Measurements from ENCODE around the gene TMEM45A.
A peak's percentile ranks its signal among the peaks of the same experiment; 100 is the strongest.
"Not testable (repeated sequence)": the region's sequence is repeated elsewhere in the genome, so short reads cannot be mapped to it uniquely, and the experiment has no call there.

TMEM45A gene

GRCh38 chr3:100492059-100493006 lies at the start of gene TMEM45A:
TMEM45A (plus strand) TSS chr3:100492619; CDS start chr3:100555212, 62,593 bp downstream.
- peak; percentile 82 for DNase-seq (ENCODE audit: low read depth)

- DNase-seq (ENCODE audit: low read depth): no peak
Measured at GRCh38 chr3:100443690-100444089, 48.7 kb upstream of the TMEM45A start.

- not testable (repeated sequence) for DNase-seq (ENCODE audit: low read depth)
Measured at GRCh38 chr3:100447067-100447466, 45.4 kb upstream of the TMEM45A start.

GRCh38 chr3:100448079-100448478 lies 44.3 kb upstream of the TMEM45A start:
- no peak for DNase-seq (ENCODE audit: low read depth)

- DNase-seq (ENCODE audit: low read depth): no peak
Measured at GRCh38 chr3:100449214-100449613, 43.2 kb upstream of the TMEM45A start.

GRCh38 chr3:100454677-100455076 lies 37.7 kb upstream of the TMEM45A start:
- DNase-seq (ENCODE audit: low read depth): no peak

- no peak for DNase-seq (ENCODE audit: low read depth)
Measured at GRCh38 chr3:100455841-100456550, 36.4 kb upstream of the TMEM45A start.

GRCh38 chr3:100456745-100457144 lies 35.7 kb upstream of the TMEM45A start:
- DNase-seq (ENCODE audit: low read depth): no peak

GRCh38 chr3:100457811-100458210 lies 34.6 kb upstream of the TMEM45A start:
- no peak for DNase-seq (ENCODE audit: low read depth)

GRCh38 chr3:100458814-100459213 lies 33.6 kb upstream of the TMEM45A start:
- DNase-seq (ENCODE audit: low read depth): no peak

GRCh38 chr3:100463002-100463401 lies 29.4 kb upstream of the TMEM45A start:
- DNase-seq (ENCODE audit: low read depth): peak; percentile 43

- no peak for DNase-seq (ENCODE audit: low read depth)
Measured at GRCh38 chr3:100463646-100464155, 28.7 kb upstream of the TMEM45A start.

- DNase-seq (ENCODE audit: low read depth): no peak
Measured at GRCh38 chr3:100465892-100466777, 26.3 kb upstream of the TMEM45A start.

- DNase-seq (ENCODE audit: low read depth): no peak
Measured at GRCh38 chr3:100467133-100467532, 25.3 kb upstream of the TMEM45A start.

- no peak for DNase-seq (ENCODE audit: low read depth)
Measured at GRCh38 chr3:100468676-100469075, 23.7 kb upstream of the TMEM45A start.

GRCh38 chr3:100470951-100471350 lies 21.5 kb upstream of the TMEM45A start:
- DNase-seq (ENCODE audit: low read depth): no peak

GRCh38 chr3:100471444-100471843 lies 21.0 kb upstream of the TMEM45A start:
- no peak for DNase-seq (ENCODE audit: low read depth)

- DNase-seq (ENCODE audit: low read depth): not testable (repeated sequence)
Measured at GRCh38 chr3:100477851-100478360, 14.5 kb upstream of the TMEM45A start.

GRCh38 chr3:100478521-100478920 lies 13.9 kb upstream of the TMEM45A start:
- DNase-seq (ENCODE audit: low read depth): not testable (repeated sequence)

- DNase-seq (ENCODE audit: low read depth): no peak
Measured at GRCh38 chr3:100480081-100480480, 12.3 kb upstream of the TMEM45A start.

- DNase-seq (ENCODE audit: low read depth): no peak
Measured at GRCh38 chr3:100482176-100482575, 10.2 kb upstream of the TMEM45A start.

- no peak for DNase-seq (ENCODE audit: low read depth)
Measured at GRCh38 chr3:100483529-100483928, 8.9 kb upstream of the TMEM45A start.
